NAMALWA (cell line): ENCODE results near the gene AGA.
A peak's percentile ranks its signal among the peaks of the same experiment; 100 is the strongest.

Source experiments
- DNase-seq: peaks from one replicate; pipeline ENCODE4 v3.0.0-alpha.2; 2015; ENCODE audit warnings: low spot score

The AGA gene

GRCh38 chr4:177441803-177442622 is at the start of gene AGA:
Gene AGA, minus strand, starts transcription at chr4:177442437. Its CDS starts 62 bp downstream, at chr4:177442375.
- peak; percentile 96 for DNase-seq

- no peak for DNase-seq
These were observed 49.8 kb upstream of the AGA start for GRCh38 chr4:177492022-177492421.

- no peak for DNase-seq
These were observed 48.5 kb upstream of the AGA start for GRCh38 chr4:177490769-177491168.

- no peak for DNase-seq
These were observed 47.4 kb upstream of the AGA start for GRCh38 chr4:177489471-177490246.

GRCh38 chr4:177487977-177488376 is 45.7 kb upstream of the AGA start:
- no peak for DNase-seq

GRCh38 chr4:177485528-177485927 is 43.3 kb upstream of the AGA start:
- DNase-seq: no peak

- DNase-seq: no peak
These were observed 42.4 kb upstream of the AGA start for GRCh38 chr4:177484613-177485021.

GRCh38 chr4:177483760-177484159 is 41.5 kb upstream of the AGA start:
- no peak for DNase-seq

GRCh38 chr4:177483271-177483670 is 41.0 kb upstream of the AGA start:
- DNase-seq: no peak

GRCh38 chr4:177482367-177482766 is 40.1 kb upstream of the AGA start:
- DNase-seq: no peak

GRCh38 chr4:177480795-177481194 is 38.6 kb upstream of the AGA start:
- DNase-seq: no peak

GRCh38 chr4:177479063-177479462 is 36.8 kb upstream of the AGA start:
- DNase-seq: no peak

GRCh38 chr4:177478496-177478895 is 36.3 kb upstream of the AGA start:
- no peak for DNase-seq

GRCh38 chr4:177473991-177474390 is 31.8 kb upstream of the AGA start:
- no peak for DNase-seq

- no peak for DNase-seq
These were observed 21.8 kb upstream of the AGA start for GRCh38 chr4:177464026-177464425.

GRCh38 chr4:177461606-177462005 is 19.4 kb upstream of the AGA start:
- DNase-seq: no peak

GRCh38 chr4:177460460-177460859 is 18.2 kb upstream of the AGA start:
- DNase-seq: no peak

- DNase-seq: no peak
These were observed 13.3 kb upstream of the AGA start for GRCh38 chr4:177455561-177455970.

GRCh38 chr4:177453116-177453515 is 10.9 kb upstream of the AGA start:
- no peak for DNase-seq

GRCh38 chr4:177451108-177451500 is 8.9 kb upstream of the AGA start:
- no peak for DNase-seq

GRCh38 chr4:177450426-177451107 is 8.3 kb upstream of the AGA start:
- no peak for DNase-seq

- DNase-seq: no peak
These were observed 6.6 kb upstream of the AGA start for GRCh38 chr4:177448850-177449249.
